ENCODE data around the gene SLC37A1. TPM values are rescaled to one million over a fixed set of nuclear protein-coding genes. Genes with fewer than 3 reads are reported as not detected.
A peak's percentile ranks its signal among the peaks of the same experiment; 100 is the strongest.

The SLC37A1 gene
- total RNA-seq, 2 donors from 2014 or later, result 27.5 to 37.6 TPM

DNA sequence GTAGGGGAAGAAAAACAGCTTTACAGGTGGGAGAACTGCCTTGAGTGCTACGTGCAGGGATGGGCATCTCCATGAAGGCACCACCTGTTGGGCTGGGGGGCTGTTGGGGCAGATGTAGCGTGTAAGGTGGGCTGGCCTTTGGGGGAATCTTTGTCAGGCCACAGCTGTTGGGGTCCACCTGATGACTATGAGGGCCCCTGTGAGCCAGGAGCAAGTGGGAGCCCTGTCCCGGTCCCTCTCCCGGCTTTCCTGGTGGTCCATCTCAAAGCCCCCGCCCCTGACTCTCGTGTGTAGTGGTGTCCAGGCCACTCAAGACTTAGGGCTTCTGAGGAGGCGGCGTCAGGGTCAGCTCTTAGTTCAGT is 13.5 kb downstream of the SLC37A1 start:
- H3K27ac Mint-ChIP-seq, result peak overlapping the region; percentile 34
- peaks cover 2 to 4% of the 10 kb centered on the region in 2 donors for H3K36me3 Mint-ChIP-seq (ENCODE audit: insufficient read depth in 2 of 2)
- no peaks in the 10 kb centered on the region for H3K9me3 Mint-ChIP-seq
- no peak for ATAC-seq (replicated peaks in 1 of 2)
- H3K27me3 Mint-ChIP-seq (ENCODE audit: low read depth), result no peaks in the 10 kb centered on the region
- H3K4me3 Mint-ChIP-seq, result peak overlapping the region; percentile 45 to 78
- no peak for DNase-seq
- peaks cover 65% of the 10 kb centered on the region for H3K4me1 Mint-ChIP-seq (ENCODE audit: low read depth)

DNA sequence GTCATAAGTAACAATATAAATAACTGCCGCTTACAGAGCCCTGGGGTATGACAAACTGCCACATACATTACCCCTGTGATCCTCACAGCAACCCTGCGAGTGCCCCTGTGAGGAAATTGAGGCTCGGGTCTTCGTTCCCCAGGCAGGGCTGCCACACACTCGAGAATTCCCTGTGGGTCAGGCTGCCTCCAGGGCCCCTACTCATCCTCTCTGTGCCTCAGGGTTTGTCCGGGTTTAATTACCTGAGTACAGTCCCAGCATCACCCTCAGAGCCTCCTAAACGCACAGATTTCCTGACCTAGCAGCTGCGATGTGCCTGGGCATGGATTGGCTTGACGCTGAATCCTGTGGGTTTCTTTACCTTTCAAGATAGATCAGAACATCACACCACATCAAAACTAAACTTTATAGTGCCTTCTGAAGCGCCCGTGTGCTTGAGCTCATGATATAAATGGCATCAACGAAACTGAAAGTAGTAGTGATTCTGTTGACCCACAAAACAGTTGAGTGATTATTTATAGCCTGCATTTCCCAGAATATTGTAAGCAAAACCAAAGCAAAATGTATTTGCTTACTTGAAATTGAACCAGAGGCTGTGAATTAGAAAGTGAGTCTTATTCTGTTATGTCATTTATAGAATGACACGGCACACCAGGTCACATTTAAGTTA is 14.0 kb downstream of the SLC37A1 start:
- ATAC-seq (replicated peaks in 1 of 2), result peak; percentile 84 to 87
- peak overlapping the region; percentile 34 for H3K27ac Mint-ChIP-seq
- peaks cover 4% of the 10 kb centered on the region in 2 donors for H3K36me3 Mint-ChIP-seq (ENCODE audit: insufficient read depth in 2 of 2)

DNA sequence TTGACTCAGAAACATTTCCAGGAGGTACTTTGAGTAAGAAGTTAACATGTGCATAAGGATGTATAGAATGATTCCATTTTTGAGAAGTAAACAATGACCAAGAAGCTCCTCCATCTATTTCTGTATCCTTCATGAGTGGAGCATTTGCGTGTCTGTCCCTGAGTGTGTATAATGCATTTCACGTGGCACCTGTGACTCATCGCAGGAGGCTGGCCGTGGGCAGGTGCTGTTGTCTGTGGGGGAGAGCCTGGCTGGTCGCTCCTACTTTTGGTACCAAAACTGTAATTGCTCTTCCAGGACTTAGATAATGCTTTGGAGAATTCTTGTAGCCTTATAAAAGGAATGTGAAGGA is 16.5 kb downstream of the SLC37A1 start:
- Mint-ChIP-seq H3K27ac (no peak overlapping the region), H3K4me1 (ENCODE audit: low read depth) (peaks cover 63% of the 10 kb centered on the region), H3K9me3 (no peaks in the 10 kb centered on the region), H3K4me3 (no peak overlapping the region), H3K36me3 (ENCODE audit: insufficient read depth in 2 of 2) (peaks cover 4% of the 10 kb centered on the region in 2 donors), H3K27me3 (ENCODE audit: low read depth) (no peaks in the 10 kb centered on the region)
- DNase-seq (no peak), ATAC-seq (replicated peaks in 1 of 2) (no peak)

More for the DNA sequence above, 14.0 kb downstream of the SLC37A1 start:
- Mint-ChIP-seq H3K27me3 (ENCODE audit: low read depth) (no peaks in the 10 kb centered on the region), H3K9me3 (no peaks in the 10 kb centered on the region), H3K4me3 (peak overlapping the region; percentile 45 to 66), H3K4me1 (ENCODE audit: low read depth) (peaks cover 65% of the 10 kb centered on the region)
- DNase-seq, result peak; percentile 65 to 66

DNA sequence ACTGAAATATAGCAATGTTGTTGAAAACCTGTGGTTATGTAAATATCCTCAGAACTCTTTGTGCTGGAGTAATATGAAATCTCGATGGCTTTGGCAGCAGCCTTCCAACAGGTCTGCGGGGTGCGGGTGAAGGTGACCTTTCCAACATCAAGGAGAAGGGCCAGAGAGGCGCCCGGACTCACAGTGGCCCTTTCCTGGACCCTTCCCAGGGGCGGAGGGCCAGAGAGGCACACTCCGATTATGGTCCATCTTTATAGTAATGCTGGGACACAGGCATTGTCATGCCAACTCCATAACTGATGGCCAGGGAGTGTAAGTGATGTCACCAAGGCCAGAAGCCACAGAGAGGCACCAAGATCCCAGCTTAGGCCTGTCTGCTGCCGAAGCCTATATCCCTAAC is 18.1 kb downstream of the SLC37A1 start:
- Mint-ChIP-seq H3K36me3 (ENCODE audit: insufficient read depth in 2 of 2) (peaks cover 2 to 4% of the 10 kb centered on the region in 2 donors), H3K27me3 (ENCODE audit: low read depth) (no peaks in the 10 kb centered on the region), H3K4me3 (no peak overlapping the region), H3K4me1 (ENCODE audit: low read depth) (peaks cover 47% of the 10 kb centered on the region), H3K27ac (no peak overlapping the region), H3K9me3 (no peaks in the 10 kb centered on the region)
- ATAC-seq (replicated peaks in 1 of 2) (no peak), DNase-seq (no peak)

DNA sequence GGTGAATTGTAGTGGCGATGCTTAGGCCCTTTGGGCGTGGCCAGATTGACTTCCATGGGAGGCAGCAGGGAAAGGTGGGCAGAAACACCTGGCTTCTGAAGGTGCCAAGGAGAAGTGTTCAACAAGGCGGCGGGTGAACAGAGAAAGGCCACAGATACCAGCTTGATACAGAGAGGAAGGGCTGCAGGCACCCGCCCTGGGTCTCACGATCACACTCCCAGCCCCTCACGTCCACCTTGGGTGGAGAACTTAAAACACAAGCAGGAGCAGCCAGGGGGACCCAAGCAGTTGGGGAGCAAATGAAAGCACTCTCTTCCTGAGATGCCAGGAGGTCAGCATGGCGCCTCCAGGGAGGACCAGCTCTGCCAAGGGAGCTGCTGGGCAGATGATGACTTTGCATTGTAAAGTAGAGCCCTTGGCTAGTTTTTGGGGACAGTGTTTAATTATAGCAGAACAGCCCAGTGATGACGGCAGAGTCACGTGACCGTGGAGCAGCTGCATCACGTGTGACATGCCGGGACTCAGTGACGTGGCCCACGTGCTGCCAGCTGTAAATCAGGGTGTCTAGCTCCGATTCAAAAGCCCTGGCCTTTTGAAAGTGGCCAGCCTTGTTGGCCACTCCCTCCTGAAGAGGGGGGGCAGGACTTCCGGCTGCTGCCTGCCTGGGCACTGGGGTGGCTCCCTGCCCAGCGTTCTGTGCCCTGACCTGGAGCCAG is 19.0 kb downstream of the SLC37A1 start:
- no peak for ATAC-seq (replicated peaks in 1 of 2)
- Mint-ChIP-seq H3K9me3 (no peaks in the 10 kb centered on the region), H3K36me3 (ENCODE audit: insufficient read depth in 2 of 2) (peaks cover 0 to 4% of the 10 kb centered on the region in 2 donors)

DNA sequence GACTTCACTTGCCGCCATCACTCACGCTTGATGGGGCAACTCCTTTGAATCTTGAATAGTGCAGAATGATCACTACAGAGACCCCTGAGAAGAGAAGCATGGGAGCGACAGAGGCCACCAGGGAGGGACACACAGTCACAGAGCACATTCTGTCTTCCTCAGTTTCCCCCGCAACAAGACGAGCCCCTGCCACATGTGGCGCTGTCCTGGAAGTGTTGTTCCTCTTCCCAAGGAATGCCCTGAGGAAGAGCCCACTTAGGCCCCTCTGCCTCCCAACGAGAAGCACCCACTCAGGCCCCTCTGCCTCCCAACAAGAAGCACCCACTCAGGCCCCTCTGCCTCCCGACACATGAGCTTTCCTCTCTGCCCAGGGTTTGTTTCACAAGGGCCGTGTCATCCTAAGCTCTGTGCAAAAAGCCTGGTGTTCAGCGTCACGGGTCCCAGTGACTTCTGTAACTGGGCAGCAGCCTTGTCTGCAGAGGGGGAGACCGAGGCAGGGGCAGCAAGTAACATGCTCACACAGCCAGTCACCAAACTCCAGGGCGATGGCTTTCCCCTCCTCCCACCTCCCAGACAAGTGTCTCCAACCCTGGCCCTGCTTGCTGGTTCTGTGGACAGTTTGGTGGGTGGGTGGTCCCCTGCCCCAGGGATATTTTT is 19.8 kb downstream of the SLC37A1 start:
- Mint-ChIP-seq H3K4me3 (no peak overlapping the region), H3K27me3 (ENCODE audit: low read depth) (no peaks in the 10 kb centered on the region), H3K9me3 (no peaks in the 10 kb centered on the region), H3K36me3 (ENCODE audit: insufficient read depth in 2 of 2) (peaks cover 0 to 4% of the 10 kb centered on the region in 2 donors), H3K27ac (no peak overlapping the region), H3K4me1 (ENCODE audit: low read depth) (peaks cover 30% of the 10 kb centered on the region)
- ATAC-seq (replicated peaks in 1 of 2) (no peak), DNase-seq (no peak)

More for the DNA sequence above, 19.0 kb downstream of the SLC37A1 start:
- Mint-ChIP-seq H3K4me3 (no peak overlapping the region), H3K27ac (no peak overlapping the region), H3K27me3 (ENCODE audit: low read depth) (no peaks in the 10 kb centered on the region), H3K4me1 (ENCODE audit: low read depth) (peaks cover 38% of the 10 kb centered on the region)
- no peak for DNase-seq

DNA sequence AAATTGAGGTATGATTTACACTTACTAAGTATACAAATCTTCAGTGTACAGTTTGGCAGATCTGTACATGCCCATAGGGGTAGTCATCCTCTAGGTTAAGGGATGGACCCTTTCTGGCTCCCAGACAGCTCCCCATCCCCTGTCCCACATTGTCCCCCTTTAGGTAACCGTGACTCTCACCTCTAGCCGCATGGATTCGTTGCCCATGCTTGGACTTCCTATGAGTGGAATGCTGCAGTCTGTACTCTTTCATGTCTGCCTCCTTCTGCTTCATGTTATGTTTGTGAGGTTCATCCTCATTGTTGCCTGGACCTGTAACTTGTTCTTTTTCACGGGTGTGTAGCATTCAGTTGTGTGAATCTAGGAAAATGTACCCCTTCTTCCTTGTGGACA is 20.3 kb downstream of the SLC37A1 start:
- H3K36me3 Mint-ChIP-seq (ENCODE audit: insufficient read depth in 2 of 2), result peaks cover 0 to 4% of the 10 kb centered on the region in 2 donors
- H3K9me3 Mint-ChIP-seq, result no peaks in the 10 kb centered on the region
- peaks cover 27% of the 10 kb centered on the region for H3K4me1 Mint-ChIP-seq (ENCODE audit: low read depth)
- H3K27ac Mint-ChIP-seq, result no peak overlapping the region
- no peaks in the 10 kb centered on the region for H3K27me3 Mint-ChIP-seq (ENCODE audit: low read depth)
- DNase-seq (no peak), ATAC-seq (replicated peaks in 1 of 2) (no peak)
- no peak overlapping the region for H3K4me3 Mint-ChIP-seq

DNA sequence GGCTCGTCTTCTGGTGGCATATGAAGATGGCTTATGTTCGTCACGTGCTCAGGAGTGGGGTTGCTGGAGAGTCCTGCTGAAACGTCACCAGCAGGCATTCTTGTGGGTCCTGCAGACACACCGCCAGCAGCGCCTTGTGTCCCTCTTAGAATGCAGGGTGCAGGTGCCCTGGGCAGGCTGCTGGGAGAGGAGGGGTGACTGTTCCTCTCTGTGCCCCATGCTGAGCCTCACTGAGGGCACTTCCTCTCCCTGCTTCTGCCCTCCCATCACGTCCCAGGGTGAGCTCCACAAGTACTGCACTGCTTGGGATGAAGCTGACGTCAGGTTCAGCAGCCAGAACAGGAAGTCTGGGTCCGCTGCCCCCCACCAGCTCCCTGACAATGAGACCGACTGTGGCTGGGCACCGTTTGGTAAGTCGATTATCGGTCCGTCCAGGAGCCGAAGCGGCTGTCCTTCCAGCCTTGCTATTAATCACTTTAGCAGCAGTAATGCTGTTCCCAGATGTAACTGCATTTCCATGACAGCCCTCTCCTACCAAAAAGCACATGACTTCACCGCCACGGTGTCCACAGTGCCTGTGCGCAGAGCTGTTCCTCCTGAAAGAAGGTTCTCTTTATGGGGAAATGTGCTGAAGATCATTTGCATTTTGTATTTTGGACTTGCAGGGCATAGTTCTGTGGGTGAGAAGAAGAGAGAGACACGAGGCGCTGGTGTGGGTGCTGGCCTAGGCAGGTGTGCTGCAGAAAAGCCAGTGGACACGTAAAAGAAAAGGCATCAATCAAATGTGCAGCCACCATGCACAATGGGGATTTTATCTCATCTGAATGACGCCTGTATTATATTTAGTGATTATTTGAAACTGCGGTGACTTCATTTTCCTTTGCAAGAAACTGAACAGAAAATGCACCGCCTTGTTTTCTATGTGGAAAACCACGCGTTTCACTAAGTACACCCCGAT is 21.0 kb downstream of the SLC37A1 start:
- no peak for DNase-seq
- ATAC-seq (replicated peaks in 1 of 2), result no peak
- peaks cover 21% of the 10 kb centered on the region for H3K4me1 Mint-ChIP-seq (ENCODE audit: low read depth)
- H3K36me3 Mint-ChIP-seq (ENCODE audit: insufficient read depth in 2 of 2), result peaks cover 0 to 4% of the 10 kb centered on the region in 2 donors
- no peak overlapping the region for H3K4me3 Mint-ChIP-seq
- no peak overlapping the region for H3K27ac Mint-ChIP-seq
- H3K27me3 Mint-ChIP-seq (ENCODE audit: low read depth), result no peaks in the 10 kb centered on the region
- no peaks in the 10 kb centered on the region for H3K9me3 Mint-ChIP-seq

DNA sequence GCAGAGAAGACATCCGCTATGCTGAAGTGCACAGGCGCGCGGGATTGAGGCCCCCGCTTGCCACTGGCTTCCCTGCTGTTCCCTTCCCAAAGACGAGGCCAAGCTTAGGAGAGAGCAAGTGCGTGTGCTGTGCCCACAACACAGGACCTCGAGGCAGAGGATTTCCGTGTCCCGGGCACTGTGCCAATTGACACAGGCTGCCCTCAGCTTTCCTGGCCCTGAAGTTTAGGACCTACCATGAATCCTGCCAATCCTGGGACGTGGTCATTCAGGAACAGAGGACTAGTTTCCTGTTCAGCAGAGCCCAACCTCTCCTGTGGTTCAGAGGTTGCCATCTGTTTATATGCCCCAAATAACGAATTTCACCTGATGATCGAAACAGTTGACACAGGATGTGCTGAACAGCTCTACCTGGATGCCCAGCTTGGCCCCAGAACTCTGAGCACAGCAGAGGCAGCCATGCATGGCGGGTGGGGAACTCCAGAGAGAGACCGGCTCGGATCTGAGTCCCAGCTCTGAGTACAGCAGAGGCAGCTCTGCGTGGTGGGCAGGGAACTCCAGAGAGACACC is 22.0 kb downstream of the SLC37A1 start:
- peaks cover 11% of the 10 kb centered on the region for H3K4me1 Mint-ChIP-seq (ENCODE audit: low read depth)
- H3K4me3 Mint-ChIP-seq, result no peak overlapping the region
- H3K27ac Mint-ChIP-seq, result no peak overlapping the region
- DNase-seq, result no peak
- H3K9me3 Mint-ChIP-seq, result no peaks in the 10 kb centered on the region
- peaks cover 0 to 6% of the 10 kb centered on the region in 2 donors for H3K36me3 Mint-ChIP-seq (ENCODE audit: insufficient read depth in 2 of 2)
- no peaks in the 10 kb centered on the region for H3K27me3 Mint-ChIP-seq (ENCODE audit: low read depth)
- no peak for ATAC-seq (replicated peaks in 1 of 2)

DNA sequence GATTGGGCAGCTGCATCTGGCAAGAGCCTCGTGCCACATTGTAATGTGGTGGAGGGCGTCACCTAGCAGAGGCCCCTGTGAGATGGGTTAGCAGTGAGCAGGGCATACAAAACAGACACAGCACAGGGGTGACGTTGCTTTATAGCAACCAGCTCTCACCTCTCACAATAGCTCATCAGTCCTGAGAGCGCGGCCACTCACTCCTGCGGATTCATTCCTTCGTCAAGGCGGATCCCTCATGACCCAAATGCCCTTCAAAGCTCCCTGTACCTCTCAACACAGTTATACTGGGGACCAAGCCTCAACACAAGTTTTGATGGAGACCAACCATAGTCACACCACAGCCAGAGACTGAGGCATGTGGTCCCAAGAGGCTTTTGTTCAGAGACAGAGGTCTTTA is 22.9 kb downstream of the SLC37A1 start:
- Mint-ChIP-seq H3K27me3 (ENCODE audit: low read depth) (no peaks in the 10 kb centered on the region), H3K4me1 (ENCODE audit: low read depth) (peaks cover 11% of the 10 kb centered on the region), H3K36me3 (ENCODE audit: insufficient read depth in 2 of 2) (peaks cover 0 to 9% of the 10 kb centered on the region in 2 donors), H3K9me3 (no peaks in the 10 kb centered on the region), H3K27ac (no peak overlapping the region), H3K4me3 (no peak overlapping the region)
- ATAC-seq (replicated peaks in 1 of 2), result no peak
- DNase-seq, result no peak

DNA sequence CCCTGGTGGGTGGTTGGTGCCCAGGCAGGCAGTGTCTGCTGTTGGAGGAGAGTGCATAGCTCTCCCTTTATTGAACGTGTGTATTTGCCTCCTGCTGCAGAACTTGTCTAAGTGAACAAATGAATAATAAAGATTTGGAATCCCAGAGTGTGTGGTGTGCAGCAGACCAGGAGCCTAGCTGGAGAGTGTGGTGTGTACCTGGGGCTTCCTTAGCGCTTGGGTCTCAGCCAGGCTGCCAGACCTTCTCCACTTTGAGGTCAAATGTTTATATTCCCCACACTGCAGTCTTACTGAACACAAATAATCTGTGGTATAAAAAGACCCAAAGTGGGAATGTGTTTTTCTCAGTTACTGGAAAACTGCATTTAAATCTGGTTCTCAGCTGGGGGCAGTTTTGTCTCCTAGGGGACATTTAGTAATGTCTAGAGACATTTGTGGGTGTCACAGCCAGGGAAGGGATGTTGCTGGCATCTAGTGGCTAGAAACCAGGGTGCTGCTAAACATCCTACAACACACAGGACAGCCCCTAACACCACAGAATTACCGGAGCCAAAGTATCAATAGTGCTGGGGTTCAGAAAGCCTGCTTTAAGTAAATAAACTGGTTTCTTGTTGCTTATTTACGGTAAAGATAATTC is 23.6 kb downstream of the SLC37A1 start:
- H3K27me3 Mint-ChIP-seq (ENCODE audit: low read depth), result no peaks in the 10 kb centered on the region
- no peaks in the 10 kb centered on the region for H3K9me3 Mint-ChIP-seq
- H3K4me3 Mint-ChIP-seq, result no peak overlapping the region
- DNase-seq, result no peak
- H3K36me3 Mint-ChIP-seq (ENCODE audit: insufficient read depth in 2 of 2), result peaks cover 0 to 9% of the 10 kb centered on the region in 2 donors
- no peak overlapping the region for H3K27ac Mint-ChIP-seq
- peak in 1 of 2 donors; percentile 66 for ATAC-seq (replicated peaks in 1 of 2)
- peaks cover 11% of the 10 kb centered on the region for H3K4me1 Mint-ChIP-seq (ENCODE audit: low read depth)

All from activated T-cell treated with anti-CD3 and anti-CD28 coated beads, Interleukin-2, amount 50 U/mL, for 72 hours (primary cell).